C4-2B (cell line): ENCODE results near the gene ZC2HC1C.

Experiments used
- CTCF ChIP-seq: fragments of 450-650 bp; conservative IDR thresholded peaks from 2 replicates; pipeline ENCODE4 v1.5.1; 2017; ENCODE audit warnings: mild to moderate bottlenecking
- ZFX ChIP-seq: fragments of 450-650 bp; IDR thresholded peaks from 2 replicates; pipeline ENCODE4 v1.6.1; 2017

- TF ChIP-seq CTCF (no peak), ZFX (no peak)
Observed at GRCh38 chr14:75025082-75025481, 44.4 kb upstream of the ZC2HC1C start.
